Colonic mucosa (tissue), 4 donors: ENCODE data around the gene TAF15. TPM values are rescaled to one million over a fixed set of nuclear protein-coding genes. Genes with fewer than 3 reads are reported as not detected.

ENCODE experiments used
- DNase-seq: peaks from one replicate; pipeline ENCODE4 v3.0.0-alpha.2; 2020
- H3K27ac ChIP-seq: fragments of 200-600 bp; one replicate; pipeline ENCODE4 v1.8.0; 2021
- H3K27me3 ChIP-seq: fragments of 200-600 bp; one replicate; pipeline ENCODE4 v1.8.0; 2021
- H3K36me3 ChIP-seq: fragments of 200-600 bp; one replicate; pipeline ENCODE4 v1.8.0; 2021
- H3K4me1 ChIP-seq: fragments of 200-600 bp; one replicate; pipeline ENCODE4 v1.8.0; 2021; ENCODE audit warnings: mild to moderate bottlenecking
- H3K4me3 ChIP-seq: fragments of 200-600 bp; one replicate; pipeline ENCODE4 v1.8.0; 2021
- H3K9ac ChIP-seq, 2 donors: one replicate each; pipeline ENCODE4 v1.7.0; 2013; ENCODE audit warnings: control low read depth in 2 of 2, low read depth in 2 of 2, low read length in 2 of 2
- H3K9me3 ChIP-seq: fragments of 200-600 bp; one replicate; pipeline ENCODE4 v1.8.0; 2021
- intact Hi-C: fragments of 100-400 bp; cut with DNase I; formaldehyde crosslinking; loops from one replicate; pipeline ENCODE4 v1.14.1; 2022
- total RNA-seq, 2 donors: library from RNA; stranded (reverse); fragmentation: NEBNext Ultra II Directional in 1 of 2; extraction: Animal tissue kit (Norgen Biotek cat#: 25700) in 1 of 2; gene quantifications; one replicate each; pipeline ENCODE4 v1.2.1, GENCODE V29; 2021
- TF ChIP-seq, protein P1 (sequence below): fragments of 200-600 bp; IDR thresholded peaks from one replicate; pipeline ENCODE4 v1.8.0; 2022; ENCODE audit warnings: antibody characterized with exemption, mild to moderate bottlenecking
- donor health status: healthy.
- donor health status: DM: no; HTN: no; CAD: no.
- donor health status: DM: no; HTN: no; CAD: no.

The TAF15 gene
- total RNA-seq, 2 donors from 2014 or later = 132 to 218 TPM

DNA sequence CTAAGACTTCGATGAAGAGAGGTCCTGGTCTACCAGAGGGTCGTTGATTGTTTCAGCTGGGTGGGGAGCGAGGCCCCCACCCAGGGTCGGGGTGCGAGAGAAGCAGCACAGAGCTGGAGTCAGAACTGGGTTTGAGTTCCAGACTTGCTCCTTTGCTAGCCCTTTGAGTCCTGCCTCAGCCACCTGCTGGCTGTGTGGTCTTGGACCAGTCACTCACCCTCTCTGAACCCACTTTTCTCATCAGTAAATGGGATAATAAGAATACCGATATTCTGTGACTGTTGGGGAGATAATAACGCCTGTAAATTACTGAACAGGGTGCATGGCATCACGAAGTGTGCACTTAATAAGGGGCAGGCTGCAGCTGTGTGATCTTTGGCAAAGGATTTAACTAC lies 13.4 kb upstream of the TAF15 start:
- no peak for DNase-seq
- Histone ChIP-seq H3K4me1 (no peaks in the 10 kb centered on the region), H3K27ac (peak overlapping the region; percentile 80), H3K4me3 (peak overlapping the region; percentile 83), H3K9me3 (no peaks in the 10 kb centered on the region), H3K27me3 (no peaks in the 10 kb centered on the region), H3K9ac (peak overlapping the region; percentile 37 to 85), H3K36me3 (no peaks in the 10 kb centered on the region)
- TF ChIP-seq, protein P1, sequence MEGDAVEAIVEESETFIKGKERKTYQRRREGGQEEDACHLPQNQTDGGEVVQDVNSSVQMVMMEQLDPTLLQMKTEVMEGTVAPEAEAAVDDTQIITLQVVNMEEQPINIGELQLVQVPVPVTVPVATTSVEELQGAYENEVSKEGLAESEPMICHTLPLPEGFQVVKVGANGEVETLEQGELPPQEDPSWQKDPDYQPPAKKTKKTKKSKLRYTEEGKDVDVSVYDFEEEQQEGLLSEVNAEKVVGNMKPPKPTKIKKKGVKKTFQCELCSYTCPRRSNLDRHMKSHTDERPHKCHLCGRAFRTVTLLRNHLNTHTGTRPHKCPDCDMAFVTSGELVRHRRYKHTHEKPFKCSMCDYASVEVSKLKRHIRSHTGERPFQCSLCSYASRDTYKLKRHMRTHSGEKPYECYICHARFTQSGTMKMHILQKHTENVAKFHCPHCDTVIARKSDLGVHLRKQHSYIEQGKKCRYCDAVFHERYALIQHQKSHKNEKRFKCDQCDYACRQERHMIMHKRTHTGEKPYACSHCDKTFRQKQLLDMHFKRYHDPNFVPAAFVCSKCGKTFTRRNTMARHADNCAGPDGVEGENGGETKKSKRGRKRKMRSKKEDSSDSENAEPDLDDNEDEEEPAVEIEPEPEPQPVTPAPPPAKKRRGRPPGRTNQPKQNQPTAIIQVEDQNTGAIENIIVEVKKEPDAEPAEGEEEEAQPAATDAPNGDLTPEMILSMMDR = no peak
- intact Hi-C loops = no loop called here

DNA sequence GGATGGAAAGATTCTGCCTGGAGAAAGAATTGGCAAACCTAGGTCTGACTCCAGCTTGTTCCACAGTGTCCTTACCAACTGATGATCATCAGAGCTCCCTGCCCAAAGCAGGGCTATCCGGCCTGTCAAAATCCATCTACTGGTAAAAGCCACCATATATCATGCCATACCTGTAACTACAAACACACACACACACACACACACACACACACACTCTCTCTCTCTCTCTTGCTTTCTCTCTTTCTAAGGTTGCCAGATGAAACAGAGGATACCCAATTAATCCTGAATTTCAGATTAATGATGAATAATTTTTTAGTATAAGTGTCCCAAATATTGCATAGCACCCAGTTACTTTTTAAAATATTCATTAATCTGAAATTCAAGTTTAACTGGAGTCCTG lies 12.3 kb upstream of the TAF15 start:
- Histone ChIP-seq H3K9me3 (no peaks in the 10 kb centered on the region), H3K27me3 (no peaks in the 10 kb centered on the region), H3K27ac (no peak overlapping the region), H3K4me1 (peaks cover 10% of the 10 kb centered on the region), H3K9ac (no peak overlapping the region), H3K36me3 (no peaks in the 10 kb centered on the region), H3K4me3 (no peak overlapping the region)
- intact Hi-C loops = no loop called here
- TF ChIP-seq, protein P1 = no peak
- DNase-seq = peak; percentile 14

DNA sequence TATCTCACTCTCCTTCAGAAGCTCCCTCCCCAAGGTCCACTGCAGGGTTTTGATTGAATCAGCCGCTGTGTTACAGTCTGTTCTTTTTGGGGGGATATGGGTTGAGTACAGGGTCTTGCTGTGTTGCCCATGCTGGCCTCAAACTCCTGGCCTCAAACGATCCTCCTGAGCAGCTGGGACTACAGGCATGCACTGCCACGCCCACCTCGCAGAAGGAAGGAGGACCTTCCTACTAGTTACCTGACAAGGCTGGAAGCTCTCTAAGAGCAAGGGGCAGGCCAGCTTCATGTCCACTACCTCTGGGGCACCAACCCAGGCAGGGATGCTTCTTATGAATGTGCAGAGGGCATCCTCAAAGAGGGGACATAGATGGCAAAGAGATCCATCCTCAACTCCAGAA lies 11.9 kb upstream of the TAF15 start:
- DNase-seq = no peak
- no peaks in the 10 kb centered on the region for H3K27me3 ChIP-seq
- TF ChIP-seq, protein P1 = no peak
- H3K4me1 ChIP-seq = peaks cover 13% of the 10 kb centered on the region
- no peaks in the 10 kb centered on the region for H3K36me3 ChIP-seq
- no peak overlapping the region for H3K9ac ChIP-seq
- H3K9me3 ChIP-seq = no peaks in the 10 kb centered on the region
- H3K27ac ChIP-seq = no peak overlapping the region
- intact Hi-C loops = no loop called here
- no peak overlapping the region for H3K4me3 ChIP-seq

DNA sequence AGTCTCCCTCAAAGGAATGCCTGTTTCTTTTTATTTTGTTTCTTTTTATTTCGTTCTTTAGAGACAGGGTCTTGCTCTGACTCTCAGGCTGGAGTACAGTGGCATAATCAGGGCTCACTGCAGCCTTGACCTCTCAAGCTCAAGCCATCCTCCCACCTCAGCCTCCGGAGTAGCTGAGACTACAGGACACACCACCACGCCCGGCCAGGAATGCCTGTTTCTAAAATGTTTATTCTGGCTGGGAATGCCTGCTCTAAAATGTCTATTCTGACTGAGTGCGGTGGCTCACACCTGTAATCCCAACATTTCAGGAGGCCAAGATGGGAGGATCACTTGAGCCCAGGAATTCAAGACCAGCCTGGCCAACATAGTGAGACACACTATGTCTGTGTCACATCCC lies 11.4 kb upstream of the TAF15 start:
- Histone ChIP-seq H3K27ac (no peak overlapping the region), H3K4me3 (no peak overlapping the region), H3K9ac (no peak overlapping the region), H3K27me3 (no peaks in the 10 kb centered on the region), H3K9me3 (no peaks in the 10 kb centered on the region), H3K4me1 (peaks cover 13% of the 10 kb centered on the region), H3K36me3 (no peaks in the 10 kb centered on the region)
- TF ChIP-seq, protein P1 = no peak
- no peak for DNase-seq
- intact Hi-C loops = no loop called here

DNA sequence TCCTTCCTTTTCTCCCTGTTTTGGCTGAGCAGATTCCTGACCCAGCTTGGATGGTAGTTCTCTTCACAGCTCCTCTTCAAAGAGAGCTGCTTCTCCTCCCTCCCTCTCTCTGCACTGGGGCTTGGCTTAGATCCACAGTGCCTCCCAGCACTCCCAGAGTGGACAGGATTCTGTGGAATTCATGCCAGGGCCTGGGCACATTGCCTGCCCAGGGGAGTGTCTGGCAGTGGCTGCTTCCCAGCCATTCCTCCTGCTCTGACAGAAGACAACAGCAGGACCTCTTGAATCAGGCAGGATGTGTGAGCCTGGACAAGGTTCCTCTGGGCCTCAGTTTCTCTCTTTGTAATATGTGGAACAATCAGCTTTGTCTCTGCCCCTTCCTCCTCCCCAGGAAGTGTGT lies 9.3 kb upstream of the TAF15 start:
- Histone ChIP-seq H3K4me1 (peaks cover 13% of the 10 kb centered on the region), H3K9me3 (no peaks in the 10 kb centered on the region), H3K27me3 (no peaks in the 10 kb centered on the region), H3K9ac (peak overlapping the region in 1 of 2 donors; percentile 49), H3K27ac (no peak overlapping the region), H3K36me3 (no peaks in the 10 kb centered on the region), H3K4me3 (no peak overlapping the region)
- intact Hi-C loops = no loop called here
- TF ChIP-seq, protein P1 = no peak
- peak; percentile 74 for DNase-seq
